ENCODE data around the gene LRMDA.

- TF ChIP-seq CTCF (conservative IDR thresholded peaks at IDR 0.05; ENCODE audit: low read length): no peak
- TF ChIP-seq EZH2phosphoT487 (IDR thresholded peaks at IDR 0.05; ENCODE audit: borderline replicate concordance): no peak
Measured at GRCh38 chr10:75880031-75880775, 448.8 kb downstream of the LRMDA start.

Measured in Loucy (cell line).